ENCODE measurements around the gene GOLGA7B. TPM values are rescaled to one million over a fixed set of nuclear protein-coding genes. Genes with fewer than 3 reads are reported as not detected.

The GOLGA7B gene
- total RNA-seq, result 1 to 10 TPM; 5.5 to 8.1 TPM
- polyA plus RNA-seq, result under 1 TPM; 0.35 to 0.61 (median 0.44) TPM
- total RNA-seq, result 1.6 to 20.7 (median 15.8) reads per million in 6 experiments

DNA sequence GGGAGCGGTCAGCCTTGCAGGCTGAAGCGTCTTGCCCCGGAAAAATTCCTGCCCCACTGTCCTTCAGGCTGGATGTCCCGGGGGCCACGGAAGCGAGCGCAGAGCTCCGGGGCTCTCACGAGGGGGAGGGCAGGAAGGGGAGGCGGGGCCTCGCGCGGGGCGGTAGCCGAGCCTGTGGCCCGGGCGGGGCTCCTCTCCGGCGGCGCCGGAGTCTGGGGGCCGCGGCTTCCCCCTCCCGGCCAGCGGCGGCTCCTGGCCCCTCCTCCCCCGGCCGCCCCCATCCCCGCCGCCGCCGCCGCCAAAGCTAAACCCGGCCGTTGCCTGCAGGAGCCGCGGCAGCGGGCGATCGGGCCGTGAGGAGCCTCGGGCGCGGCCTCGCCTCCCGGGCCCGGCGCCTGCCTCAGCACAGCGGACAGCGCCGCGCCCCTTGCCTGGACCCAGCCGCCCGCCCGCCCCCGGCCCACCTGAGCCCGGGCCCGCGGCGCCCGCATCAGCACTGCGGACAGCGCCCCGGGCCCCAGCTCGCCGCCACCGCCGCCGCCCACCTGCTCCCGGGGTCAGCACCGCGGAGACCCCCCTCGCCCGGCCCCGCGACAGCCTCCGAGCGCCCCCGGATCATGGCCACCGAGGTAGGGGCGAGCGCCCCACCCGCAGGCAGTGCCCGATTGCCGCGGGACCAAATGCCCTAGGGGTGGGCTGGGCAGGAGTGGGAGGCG is at the start of gene GOLGA7B:
GOLGA7B (plus strand) TSS at position 157 of the 716 bp plus-strand sequence; CDS start at position 618, 461 bp downstream.
- POLR2A ChIA-PET, result interaction anchor here (0.6 to 4.2 kb wide), 21 partner anchors 15 to 1988 kb away, joined by 3 to 30 read pairs (median 4); partner anchors contain the start of genes AVPI1, R3HCC1L, SFRP5 and ZFYVE27
- Mint-ChIP-seq H3K4me1 (peaks cover 31 to 41% (median 39%) of the 10 kb centered on the region in 4 donors), H3K9me3 (no peaks in the 10 kb centered on the region), H3K4me3 (peak within 1 kb of the TSS; percentile 80 to 95 (median 92)), H3K27me3 (peaks cover 0 to 3% (median 0%) of the 10 kb centered on the region in 5 donors), H3K27ac (peak within 1 kb of the TSS; percentile 71 to 94 (median 84)), H3K36me3 (peaks cover 0 to under 1% (median 0%) of the 10 kb centered on the region in 3 donors)
- peak; percentile 42 to 78 (median 66) for DNase-seq
- peak; percentile 77 to 81 for ATAC-seq

- POLR2A ChIA-PET, result interaction anchor here (0.6 kb wide), 1 partner anchor 204 kb away, joined by 4 read pairs; no protein-coding TSS in a partner anchor
- peak overlapping the region in 1 of 10 donors; percentile 61 for H3K27ac Mint-ChIP-seq
- DNase-seq (no peak), ATAC-seq (no peak)
- peaks cover 0 to 11% (median 9%) of the 10 kb centered on the region in 3 donors for H3K36me3 Mint-ChIP-seq
- H3K9me3 Mint-ChIP-seq, result peaks cover 0 to 26% (median 11%) of the 10 kb centered on the region in 9 donors
- no peak overlapping the region for H3K4me3 Mint-ChIP-seq
- no peaks in the 10 kb centered on the region for H3K27me3 Mint-ChIP-seq
- H3K4me1 Mint-ChIP-seq, result peaks cover 17 to 29% (median 25%) of the 10 kb centered on the region in 4 donors
Observed at GRCh38 chr10:97800474-97800873, 49.2 kb upstream of the GOLGA7B start.

DNA sequence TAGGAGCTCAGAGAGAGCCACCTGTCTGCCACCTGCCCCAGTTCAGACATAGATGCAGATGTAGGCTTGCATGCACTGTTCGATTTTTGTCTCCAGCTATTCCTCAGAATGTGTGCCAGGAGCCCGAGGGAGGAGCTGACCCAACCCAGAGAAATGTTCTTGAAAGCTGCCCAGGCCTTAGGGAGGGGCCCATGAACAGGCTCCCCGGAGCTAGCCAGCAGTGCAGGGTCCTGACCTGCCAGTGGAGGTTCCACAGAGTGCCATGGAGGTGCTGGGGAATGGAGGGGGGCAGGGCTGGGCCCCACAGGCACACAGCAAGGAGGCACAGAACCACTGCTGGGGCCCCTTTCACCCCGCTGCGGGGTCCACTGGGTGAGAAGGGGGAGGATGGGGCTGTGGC is 48.2 kb upstream of the GOLGA7B start:
- H3K36me3 Mint-ChIP-seq, result peaks cover 0 to 11% (median 9%) of the 10 kb centered on the region in 3 donors
- ATAC-seq (no peak), DNase-seq (no peak)
- H3K4me3 Mint-ChIP-seq, result no peak overlapping the region
- H3K4me1 Mint-ChIP-seq, result peaks cover 11 to 21% (median 17%) of the 10 kb centered on the region in 4 donors
- H3K27me3 Mint-ChIP-seq, result no peaks in the 10 kb centered on the region
- POLR2A ChIA-PET, result interaction anchor here (0.6 kb wide), 1 partner anchor 36 kb away, joined by 6 read pairs; no protein-coding TSS in a partner anchor
- peak overlapping the region in 2 of 10 donors; percentile 52 to 61 for H3K27ac Mint-ChIP-seq
- H3K9me3 Mint-ChIP-seq, result peaks cover 0 to 26% (median 11%) of the 10 kb centered on the region in 9 donors

GRCh38 chr10:97805096-97805884 is 44.4 kb upstream of the GOLGA7B start:
- no peak for DNase-seq
- peaks cover 0 to 1% (median 0%) of the 10 kb centered on the region in 9 donors for H3K9me3 Mint-ChIP-seq
- H3K4me1 Mint-ChIP-seq, result peaks cover 0 to 5% (median 0%) of the 10 kb centered on the region in 4 donors
- ATAC-seq, result no peak
- POLR2A ChIA-PET, result no interaction called here
- H3K4me3 Mint-ChIP-seq, result no peak overlapping the region
- no peaks in the 10 kb centered on the region for H3K27me3 Mint-ChIP-seq
- H3K27ac Mint-ChIP-seq, result peak overlapping the region in 1 of 10 donors; percentile 52
- no peaks in the 10 kb centered on the region for H3K36me3 Mint-ChIP-seq

DNA sequence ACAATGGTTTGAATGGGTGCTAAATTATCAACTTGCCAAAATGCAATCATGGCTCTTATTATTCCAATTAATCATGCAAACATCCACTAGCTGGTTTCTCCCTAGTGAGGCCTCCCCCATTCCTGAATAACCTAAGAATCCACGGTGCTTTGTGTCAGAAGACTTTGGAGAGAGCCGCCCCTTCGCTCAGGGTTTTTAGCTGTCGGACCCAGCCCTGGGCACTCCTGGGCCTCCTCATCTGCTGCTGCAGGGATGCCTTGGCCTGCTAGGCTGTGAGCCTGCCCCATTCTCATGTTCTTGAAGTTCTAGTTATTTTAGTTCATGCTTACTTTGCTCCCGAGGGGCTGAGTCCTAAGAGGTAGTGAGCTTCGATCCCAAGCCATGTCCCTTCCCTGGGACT is 43.7 kb upstream of the GOLGA7B start:
- DNase-seq (no peak), ATAC-seq (no peak)
- peaks cover 0 to 6% (median 2%) of the 10 kb centered on the region in 4 donors for H3K4me1 Mint-ChIP-seq
- peak overlapping the region in 1 of 10 donors; percentile 56 for H3K27ac Mint-ChIP-seq
- no peak overlapping the region for H3K4me3 Mint-ChIP-seq
- POLR2A ChIA-PET, result interaction anchor here (0.7 kb wide), 1 partner anchor 25 kb away, joined by 3 read pairs; no protein-coding TSS in a partner anchor
- H3K9me3 Mint-ChIP-seq, result no peaks in the 10 kb centered on the region
- H3K36me3 Mint-ChIP-seq, result no peaks in the 10 kb centered on the region
- H3K27me3 Mint-ChIP-seq, result no peaks in the 10 kb centered on the region

DNA sequence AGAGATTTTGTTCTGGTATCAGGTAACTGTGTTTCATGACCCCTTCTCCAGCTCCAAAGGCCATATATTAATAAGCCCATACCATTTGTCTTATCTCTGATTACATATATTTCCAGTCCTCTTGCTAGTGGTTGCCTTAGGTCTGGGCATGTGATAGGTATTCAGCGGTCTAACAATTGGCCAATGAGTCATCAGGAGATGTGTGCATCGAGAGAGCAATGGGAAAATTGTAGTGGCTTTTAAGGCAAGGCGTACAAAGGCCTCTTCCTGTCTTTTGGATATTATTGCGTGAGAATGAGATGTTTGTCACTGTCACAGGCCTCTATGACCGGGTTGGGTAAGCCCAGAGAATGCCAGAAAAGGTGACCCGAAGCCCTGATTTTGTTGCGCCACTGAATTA is 39.2 kb upstream of the GOLGA7B start:
- Mint-ChIP-seq H3K4me3 (no peak overlapping the region), H3K4me1 (peaks cover 6 to 13% (median 10%) of the 10 kb centered on the region in 4 donors), H3K9me3 (no peaks in the 10 kb centered on the region), H3K27ac (peak overlapping the region in 1 of 10 donors; percentile 33), H3K27me3 (no peaks in the 10 kb centered on the region), H3K36me3 (no peaks in the 10 kb centered on the region)
- ATAC-seq (no peak), DNase-seq (no peak)
- POLR2A ChIA-PET, result interaction anchor here (0.5 kb wide), 1 partner anchor 71 kb away, joined by 5 read pairs; no protein-coding TSS in a partner anchor

DNA sequence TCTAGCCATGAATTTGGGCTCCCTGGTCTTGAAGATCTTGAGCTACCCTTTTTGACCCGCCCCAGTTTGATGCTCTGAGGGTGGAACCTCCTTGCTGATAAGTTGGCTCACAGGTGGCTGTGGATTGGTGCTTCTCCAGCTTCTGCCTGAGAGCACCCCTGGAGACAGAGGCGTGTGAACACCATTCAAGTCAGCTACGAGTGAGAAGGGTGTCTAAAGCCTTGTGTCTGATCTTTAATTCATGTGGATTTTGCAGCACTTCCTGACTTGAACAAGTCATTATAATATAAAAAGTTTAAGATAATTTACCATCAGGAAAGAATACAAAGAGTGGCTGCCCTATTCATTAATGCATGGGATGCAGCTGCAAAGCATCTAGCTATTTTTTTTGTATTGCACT is 37.7 kb upstream of the GOLGA7B start:
- no peaks in the 10 kb centered on the region for H3K36me3 Mint-ChIP-seq
- POLR2A ChIA-PET, result interaction anchor here (1.0 kb wide), 1 partner anchor 16 kb away, joined by 4 read pairs; no protein-coding TSS in a partner anchor
- DNase-seq (no peak), ATAC-seq (no peak)
- H3K4me3 Mint-ChIP-seq, result peak overlapping the region in 3 of 10 donors; percentile 16 to 49 (median 23)
- H3K27ac Mint-ChIP-seq, result peak overlapping the region in 3 of 10 donors; percentile 12 to 83 (median 27)
- no peaks in the 10 kb centered on the region for H3K27me3 Mint-ChIP-seq
- no peaks in the 10 kb centered on the region for H3K9me3 Mint-ChIP-seq
- H3K4me1 Mint-ChIP-seq, result peaks cover 6 to 13% (median 10%) of the 10 kb centered on the region in 4 donors

GRCh38 chr10:97812696-97813095 is 36.9 kb upstream of the GOLGA7B start:
- H3K27ac Mint-ChIP-seq, result peak overlapping the region in 3 of 10 donors; percentile 20 to 52 (median 20)
- POLR2A ChIA-PET, result no interaction called here
- no peaks in the 10 kb centered on the region for H3K36me3 Mint-ChIP-seq
- H3K4me1 Mint-ChIP-seq, result peaks cover 6 to 13% (median 10%) of the 10 kb centered on the region in 4 donors
- no peaks in the 10 kb centered on the region for H3K27me3 Mint-ChIP-seq
- ATAC-seq, result no peak
- H3K4me3 Mint-ChIP-seq, result no peak overlapping the region
- DNase-seq, result no peak
- H3K9me3 Mint-ChIP-seq, result no peaks in the 10 kb centered on the region

GRCh38 chr10:97813311-97813710 is 36.3 kb upstream of the GOLGA7B start:
- no peaks in the 10 kb centered on the region for H3K27me3 Mint-ChIP-seq
- H3K36me3 Mint-ChIP-seq, result no peaks in the 10 kb centered on the region
- DNase-seq, result no peak
- H3K4me3 Mint-ChIP-seq, result no peak overlapping the region
- no peak for ATAC-seq
- no peaks in the 10 kb centered on the region for H3K9me3 Mint-ChIP-seq
- POLR2A ChIA-PET, result no interaction called here
- peaks cover 6 to 13% (median 10%) of the 10 kb centered on the region in 4 donors for H3K4me1 Mint-ChIP-seq
- H3K27ac Mint-ChIP-seq, result peak overlapping the region in 1 of 10 donors; percentile 20

DNA sequence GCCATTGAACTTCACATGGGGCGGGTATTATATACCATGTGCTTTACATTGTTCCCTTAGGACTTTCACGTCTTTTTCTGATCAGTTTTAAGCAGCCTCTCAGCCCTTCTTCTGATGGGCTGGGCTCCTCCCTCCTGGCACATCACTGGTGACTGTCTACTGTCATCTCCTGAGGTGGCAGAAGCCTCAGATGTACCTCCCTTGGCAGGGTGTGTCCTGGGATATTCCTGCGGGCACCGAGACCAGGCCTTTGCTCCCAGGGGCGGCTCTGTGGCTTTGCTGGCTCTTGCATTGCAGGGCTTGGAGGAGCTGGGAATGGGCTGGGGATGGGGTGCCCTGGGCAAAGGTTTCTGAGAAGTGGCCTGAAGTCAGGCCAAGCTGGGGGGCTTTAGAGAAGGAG is 34.6 kb upstream of the GOLGA7B start:
- H3K27me3 Mint-ChIP-seq, result no peaks in the 10 kb centered on the region
- POLR2A ChIA-PET, result no interaction called here
- H3K4me3 Mint-ChIP-seq, result no peak overlapping the region
- no peaks in the 10 kb centered on the region for H3K36me3 Mint-ChIP-seq
- no peak overlapping the region for H3K27ac Mint-ChIP-seq
- no peak for DNase-seq
- ATAC-seq, result no peak
- H3K9me3 Mint-ChIP-seq, result no peaks in the 10 kb centered on the region
- peaks cover 7 to 13% (median 10%) of the 10 kb centered on the region in 4 donors for H3K4me1 Mint-ChIP-seq

GRCh38 chr10:97816609-97817008 is 33.0 kb upstream of the GOLGA7B start:
- POLR2A ChIA-PET, result no interaction called here
- no peak for DNase-seq

DNA sequence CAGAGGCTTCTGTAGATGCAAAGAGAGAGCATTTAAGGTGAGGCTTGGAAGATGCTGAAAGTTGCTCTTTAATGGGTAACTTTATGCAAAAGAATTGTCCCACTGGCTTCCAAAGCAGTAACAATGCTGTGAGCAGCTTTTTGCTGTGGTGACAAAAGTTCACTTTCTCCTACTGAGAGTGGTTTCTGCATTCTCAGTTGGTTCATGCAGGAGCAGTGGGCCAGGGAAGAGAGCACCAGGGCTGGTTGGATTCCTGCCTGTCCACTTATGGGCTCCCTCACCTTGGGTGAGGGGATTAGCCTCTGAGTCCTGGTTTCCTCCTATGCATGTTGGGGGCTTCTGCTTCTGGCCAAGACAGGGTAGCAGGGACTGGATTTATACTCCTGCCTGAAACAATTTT is 31.1 kb upstream of the GOLGA7B start:
- H3K27ac Mint-ChIP-seq, result no peak overlapping the region
- H3K4me1 Mint-ChIP-seq, result peaks cover 0 to 1% (median 0%) of the 10 kb centered on the region in 4 donors
- H3K9me3 Mint-ChIP-seq, result no peaks in the 10 kb centered on the region
- POLR2A ChIA-PET, result interaction anchor here (1.0 kb wide), 1 partner anchor 12 kb away, joined by 3 read pairs; no protein-coding TSS in a partner anchor
- H3K4me3 Mint-ChIP-seq, result no peak overlapping the region
- DNase-seq (no peak), ATAC-seq (no peak)
- peaks cover 0 to 1% (median 0%) of the 10 kb centered on the region in 5 donors for H3K27me3 Mint-ChIP-seq
- H3K36me3 Mint-ChIP-seq, result no peaks in the 10 kb centered on the region

More at GRCh38 chr10:97816609-97817008, 33.0 kb upstream of the GOLGA7B start:
- Mint-ChIP-seq H3K27me3 (no peaks in the 10 kb centered on the region), H3K4me3 (no peak overlapping the region), H3K4me1 (peaks cover 5 to 9% (median 7%) of the 10 kb centered on the region in 4 donors), H3K9me3 (no peaks in the 10 kb centered on the region), H3K27ac (no peak overlapping the region), H3K36me3 (no peaks in the 10 kb centered on the region)
- ATAC-seq, result no peak

Measured in naive thymus-derived CD8-positive, alpha-beta T cell (primary cell).